Measurements from ENCODE around the gene TPPP3.

DNA sequence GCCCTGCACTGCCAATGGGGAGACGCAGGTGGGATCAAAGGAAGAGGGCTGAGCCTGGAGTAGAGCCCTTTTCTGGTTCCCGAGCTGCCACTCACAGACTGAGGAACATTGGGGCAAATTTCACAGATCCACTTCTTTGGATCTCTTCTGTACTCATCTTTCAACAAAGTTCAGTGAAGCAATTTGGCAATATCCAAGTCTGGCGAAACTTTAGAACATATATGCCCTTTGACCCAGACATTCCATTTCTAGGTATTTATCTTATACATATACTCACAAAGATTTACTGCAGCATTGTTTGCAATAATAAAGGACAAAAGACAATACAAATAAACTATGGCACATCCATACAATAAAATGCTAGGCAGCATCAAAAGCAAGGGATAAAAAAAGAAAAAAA is 18.0 kb upstream of the TPPP3 start:
- TF ChIP-seq, protein P1, sequence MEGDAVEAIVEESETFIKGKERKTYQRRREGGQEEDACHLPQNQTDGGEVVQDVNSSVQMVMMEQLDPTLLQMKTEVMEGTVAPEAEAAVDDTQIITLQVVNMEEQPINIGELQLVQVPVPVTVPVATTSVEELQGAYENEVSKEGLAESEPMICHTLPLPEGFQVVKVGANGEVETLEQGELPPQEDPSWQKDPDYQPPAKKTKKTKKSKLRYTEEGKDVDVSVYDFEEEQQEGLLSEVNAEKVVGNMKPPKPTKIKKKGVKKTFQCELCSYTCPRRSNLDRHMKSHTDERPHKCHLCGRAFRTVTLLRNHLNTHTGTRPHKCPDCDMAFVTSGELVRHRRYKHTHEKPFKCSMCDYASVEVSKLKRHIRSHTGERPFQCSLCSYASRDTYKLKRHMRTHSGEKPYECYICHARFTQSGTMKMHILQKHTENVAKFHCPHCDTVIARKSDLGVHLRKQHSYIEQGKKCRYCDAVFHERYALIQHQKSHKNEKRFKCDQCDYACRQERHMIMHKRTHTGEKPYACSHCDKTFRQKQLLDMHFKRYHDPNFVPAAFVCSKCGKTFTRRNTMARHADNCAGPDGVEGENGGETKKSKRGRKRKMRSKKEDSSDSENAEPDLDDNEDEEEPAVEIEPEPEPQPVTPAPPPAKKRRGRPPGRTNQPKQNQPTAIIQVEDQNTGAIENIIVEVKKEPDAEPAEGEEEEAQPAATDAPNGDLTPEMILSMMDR (IDR thresholded peaks at IDR 0.05): no peak
- TF ChIP-seq POLR2A (IDR thresholded peaks at IDR 0.05): no peak

All from esophagus squamous epithelium (tissue), 4 donors.